Endothelial cell of umbilical vein (primary cell): ENCODE measurements around the gene C6orf136. TPM values are rescaled to one million over a fixed set of nuclear protein-coding genes. Genes with fewer than 3 reads are reported as not detected.

Source experiments
- BruUV-seq: library from RNA; stranded (reverse); fragments of 400-500 nt; replicated peaks from 2 replicates; lab custom pipeline; 2021; lab: Mats Ljungman, UMichigan
- CTCF ChIA-PET: fragments of 300-600, 350-600 bp; sonication (Branson Sonifier 250); formaldehyde crosslinking; loops from one replicate; lab custom pipeline; 2021; ENCODE audit warnings: antibody characterized with exemption, inconsistent platforms; lab: Charles Lee
- POLR2A ChIA-PET: fragments of 300-600, 350-600 bp; sonication (Branson Sonifier 250); formaldehyde crosslinking; loops from one replicate; lab custom pipeline; 2021; ENCODE audit warnings: antibody characterized with exemption, inconsistent platforms; lab: Charles Lee
- DNase-seq: peaks from one replicate; pipeline ENCODE4 v3.0.0-alpha.2; 2011; ENCODE audit warnings: low read depth, low spot score
- FAIRE-seq: peaks from 2 replicates; lab custom pipeline; 2011; peaks lifted over from hg19 to GRCh38; lab: Jason Lieb, UNC
- H2AFZ ChIP-seq: 2 replicates; pipeline ENCODE4 v1.6.0; 2012; ENCODE audit warnings: low read depth, low read length, control low read depth, inconsistent platforms
- H3K27ac ChIP-seq: 2 replicates; pipeline ENCODE4 v1.5.1; 2011; ENCODE audit warnings: low read depth, mild to moderate bottlenecking, control low read depth, low read length, moderate library complexity; ENCODE audit not compliant: insufficient read depth
- H3K27me3 ChIP-seq, 2 experiments: 2 replicates each; pipeline versions ENCODE4 v1.6.0 to v1.6.1; 2011; ENCODE audit warnings: low read length in 2 of 2, mixed read lengths in 1 of 2; ENCODE audit not compliant: control insufficient read depth in 2 of 2, insufficient read depth in 2 of 2
- H3K36me3 ChIP-seq, 2 experiments: 2 replicates in 1 of 2; 3 replicates in 1 of 2; pipeline ENCODE4 v1.5.1; 2011; ENCODE audit warnings: low read length in 2 of 2, mild to moderate bottlenecking in 1 of 2, moderate library complexity in 1 of 2; ENCODE audit not compliant: control insufficient read depth in 2 of 2, insufficient read depth in 2 of 2; ENCODE audit errors: extremely low read depth in 1 of 2
- H3K4me1 ChIP-seq: 3 replicates; pipeline ENCODE4 v1.5.1; 2011; ENCODE audit warnings: mild to moderate bottlenecking, low read length; ENCODE audit not compliant: control insufficient read depth, insufficient read depth; ENCODE audit errors: extremely low read depth
- H3K4me2 ChIP-seq: 2 replicates; pipeline ENCODE4 v1.6.1; 2011; ENCODE audit warnings: low read length, control low read depth, mixed read lengths; ENCODE audit not compliant: insufficient read depth
- H3K4me3 ChIP-seq, 3 experiments: fragments of 200-600 bp in 1 of 3; sonication (generic), shearing (Covaris generic) in 1 of 3; replicated peaks in 1 of 3; 2 replicates each; pipeline ENCODE4 v1.5.1; 2011 to 2016; ENCODE audit warnings: control low read depth in 3 of 3, low read length in 3 of 3, mild to moderate bottlenecking in 2 of 3, inconsistent platforms in 1 of 3, low read depth in 1 of 3, moderate library complexity in 1 of 3; ENCODE audit not compliant: insufficient read depth in 1 of 3
- H3K79me2 ChIP-seq: 2 replicates; pipeline ENCODE4 v1.6.0; 2012; ENCODE audit warnings: low read length, inconsistent platforms; ENCODE audit not compliant: control insufficient read depth, insufficient read depth
- H3K9ac ChIP-seq: replicated peaks from 2 replicates; pipeline ENCODE3; 2011; ENCODE audit warnings: low read length, control low read depth; ENCODE audit not compliant: insufficient read depth; ENCODE audit errors: extremely low read depth
- H3K9me1 ChIP-seq: replicated peaks from 3 replicates; pipeline ENCODE4 v1.6.0; 2011; ENCODE audit warnings: mild to moderate bottlenecking, low read length; ENCODE audit not compliant: control insufficient read depth, insufficient read depth; ENCODE audit errors: extremely low read depth
- H3K9me3 ChIP-seq: replicated peaks from 2 replicates; pipeline ENCODE4 v1.5.1; 2012; ENCODE audit warnings: low read length, inconsistent platforms; ENCODE audit not compliant: control insufficient read depth, insufficient read depth
- H4K20me1 ChIP-seq: replicated peaks from 2 replicates; pipeline ENCODE3; 2011; ENCODE audit warnings: mild to moderate bottlenecking, low read length; ENCODE audit not compliant: control insufficient read depth, insufficient read depth; ENCODE audit errors: extremely low read depth
- EZH2 ChIP-seq: IDR thresholded peaks from 2 replicates; pipeline ENCODE4 v1.6.1; 2012; ENCODE audit warnings: borderline replicate concordance, low read depth, mild to moderate bottlenecking, moderate library complexity, low read length, inconsistent platforms; ENCODE audit not compliant: severe bottlenecking
- FOS ChIP-seq: IDR thresholded peaks from 2 replicates; pipeline ENCODE4 v1.6.1; 2011; ENCODE audit warnings: mild to moderate bottlenecking, low read length, moderate library complexity, borderline replicate concordance; ENCODE audit not compliant: insufficient read depth
- GATA2 ChIP-seq: IDR thresholded peaks from 2 replicates; pipeline ENCODE4 v1.7.0; 2011; ENCODE audit warnings: low read depth, mild to moderate bottlenecking, moderate library complexity, mixed read lengths, low read length; ENCODE audit not compliant: insufficient read length, insufficient read depth
- JUN ChIP-seq: IDR thresholded peaks from 2 replicates; pipeline ENCODE4 v1.6.1; 2011; ENCODE audit warnings: borderline replicate concordance, low read depth; ENCODE audit not compliant: insufficient read length, insufficient read depth
- MAX ChIP-seq: IDR thresholded peaks from 2 replicates; pipeline ENCODE4 v1.6.1; 2011; ENCODE audit not compliant: insufficient read depth, insufficient read length
- MYC ChIP-seq: IDR thresholded peaks from one replicate; pipeline ENCODE4 v1.6.1; 2011; ENCODE audit warnings: mild to moderate bottlenecking, low read depth, low read length
- POLR2A ChIP-seq: IDR thresholded peaks from 2 replicates; pipeline ENCODE4 v1.6.1; 2012; ENCODE audit warnings: low read depth, mild to moderate bottlenecking, control low read depth, low read length
- POLR2AphosphoS5 ChIP-seq: IDR thresholded peaks from 2 replicates; pipeline ENCODE4 v1.6.1; 2012; ENCODE audit warnings: low read depth, mild to moderate bottlenecking, control low read depth, low read length, moderate library complexity; ENCODE audit not compliant: insufficient read depth
- dilution Hi-C: fragments of 300-500 bp; cut with MboI; formaldehyde crosslinking; loops from one replicate; pipeline ENCODE4 v1.15.0; 2019; ENCODE audit warnings: low sequenced_read_pairs; ENCODE audit not compliant: extremely low pct_ligation_motif_present
- intact Hi-C: fragments of 100-400 bp; cut with micrococcal nuclease; formaldehyde crosslinking; loops from one replicate; pipeline ENCODE4 v1.10.0; 2022
- polyA plus RNA-seq, 4 experiments: library from polyadenylated mRNA; depleted of rRNA in 3 of 4; stranded (reverse) in 3 of 4; unstranded in 1 of 4; fragments of >200 nt; gene quantifications; 2 replicates each; pipeline versions ENCODE4 v1.2.1 to v1.2.3, GENCODE V29; 2011 to 2012; ENCODE audit warnings: missing spikeins in 1 of 4
- total RNA-seq: library from RNA; stranded (reverse); gene quantifications from 2 replicates; pipeline ENCODE4 v1.2.3, GENCODE V29; 2021
- TF ChIP-seq, protein P1 (sequence below), 2 donors: IDR thresholded peaks; 1 replicate in 1 of 2; 2 replicates in 1 of 2; pipeline ENCODE4 v1.5.1; 2011; ENCODE audit warnings: low read length in 2 of 2, mild to moderate bottlenecking in 2 of 2, moderate library complexity in 2 of 2, control low read depth in 1 of 2, inconsistent platforms in 1 of 2, low read depth in 1 of 2; ENCODE audit not compliant: insufficient read depth in 1 of 2; ENCODE audit errors: extremely low read depth in 1 of 2

C6orf136 gene
- total and polyA plus RNA-seq, 2 donors (not counting 3 experiments of a cell fraction or from before 2014, with no cell fraction given), result 19.1 to 21.0 TPM

DNA sequence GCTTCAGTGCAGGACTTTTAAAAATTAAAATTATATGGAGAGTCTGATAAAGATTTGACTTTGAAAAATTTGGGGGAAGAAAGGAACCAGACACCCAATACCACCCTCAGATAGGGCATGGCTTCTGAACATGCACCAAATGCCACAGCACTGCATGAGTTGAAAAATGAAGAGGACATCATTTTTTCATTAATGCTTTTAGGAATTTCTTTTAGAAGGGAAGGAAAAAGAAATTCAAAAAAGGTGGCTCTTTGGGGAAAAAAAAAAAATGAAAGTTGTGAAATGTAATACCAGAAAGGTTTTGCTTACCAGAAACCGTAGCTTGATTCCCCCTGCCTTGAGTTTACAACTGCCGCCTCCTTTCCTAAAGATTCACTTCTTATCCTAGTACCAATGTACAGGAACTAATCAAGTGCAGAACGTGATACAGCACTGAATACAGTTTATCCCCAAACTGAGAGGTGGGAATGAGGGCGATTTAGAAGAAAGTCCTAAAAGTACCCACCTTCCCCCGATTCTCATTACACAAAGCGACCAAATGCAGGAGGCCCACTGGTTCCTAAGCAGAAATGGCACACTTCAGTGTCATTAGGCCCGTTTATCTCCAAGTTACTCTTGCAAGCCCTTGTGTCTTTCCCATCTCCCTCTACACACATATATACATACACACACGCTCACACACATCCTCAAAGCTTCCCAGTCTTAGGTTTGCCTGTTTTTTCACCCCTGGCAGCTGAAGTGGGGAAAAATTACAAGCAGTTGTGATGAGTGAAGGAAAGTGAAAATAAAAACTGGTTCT is 32.7 kb upstream of the C6orf136 start:
- Histone ChIP-seq H3K4me1 (peaks cover 21% of the 10 kb centered on the region), H2AFZ (no peak overlapping the region), H3K79me2 (peaks cover 38% of the 10 kb centered on the region), H3K27me3 (no peaks in the 10 kb centered on the region), H3K9me1 (no peaks in the 10 kb centered on the region), H3K27ac (peak overlapping the region; percentile 34), H3K4me2 (peak overlapping the region; percentile 99), H3K36me3 (peaks cover 3 to 4% of the 10 kb centered on the region in 2 experiments), H3K4me3 (peak overlapping the region in 2 of 3 experiments; percentile 21 to 84), H4K20me1 (no peaks in the 10 kb centered on the region), H3K9ac (peak overlapping the region; percentile 99), H3K9me3 (no peaks in the 10 kb centered on the region)
- FAIRE-seq (no peak), DNase-seq (peak; percentile 14)
- CTCF ChIA-PET, result interaction anchor here (0.6 to 4.5 kb wide), 9 partner anchors 14 to 268 kb away, joined by 3 to 47 read pairs (median 8); no protein-coding TSS in a partner anchor
- POLR2A ChIA-PET, result interaction anchor here (0.6 to 4.1 kb wide), 17 partner anchors 9 to 1128 kb away, joined by 3 to 63 read pairs (median 5); partner anchors contain the start of genes ABCF1, ATAT1, DHX16 and MDC1
- intact Hi-C loops, result loop anchor here (5.0 kb wide), 1 partner anchor 132 kb away; no protein-coding TSS in a partner anchor
- dilution Hi-C loops, result no loop called here
- TF ChIP-seq MYC (no peak), POLR2AphosphoS5 (no peak), GATA2 (no peak), MAX (no peak), EZH2 (no peak), POLR2A (no peak), FOS (no peak), JUN (no peak)
- TF ChIP-seq, protein P1, sequence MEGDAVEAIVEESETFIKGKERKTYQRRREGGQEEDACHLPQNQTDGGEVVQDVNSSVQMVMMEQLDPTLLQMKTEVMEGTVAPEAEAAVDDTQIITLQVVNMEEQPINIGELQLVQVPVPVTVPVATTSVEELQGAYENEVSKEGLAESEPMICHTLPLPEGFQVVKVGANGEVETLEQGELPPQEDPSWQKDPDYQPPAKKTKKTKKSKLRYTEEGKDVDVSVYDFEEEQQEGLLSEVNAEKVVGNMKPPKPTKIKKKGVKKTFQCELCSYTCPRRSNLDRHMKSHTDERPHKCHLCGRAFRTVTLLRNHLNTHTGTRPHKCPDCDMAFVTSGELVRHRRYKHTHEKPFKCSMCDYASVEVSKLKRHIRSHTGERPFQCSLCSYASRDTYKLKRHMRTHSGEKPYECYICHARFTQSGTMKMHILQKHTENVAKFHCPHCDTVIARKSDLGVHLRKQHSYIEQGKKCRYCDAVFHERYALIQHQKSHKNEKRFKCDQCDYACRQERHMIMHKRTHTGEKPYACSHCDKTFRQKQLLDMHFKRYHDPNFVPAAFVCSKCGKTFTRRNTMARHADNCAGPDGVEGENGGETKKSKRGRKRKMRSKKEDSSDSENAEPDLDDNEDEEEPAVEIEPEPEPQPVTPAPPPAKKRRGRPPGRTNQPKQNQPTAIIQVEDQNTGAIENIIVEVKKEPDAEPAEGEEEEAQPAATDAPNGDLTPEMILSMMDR (IDR thresholded peaks at IDR 0.05; ENCODE audit: extremely low read depth in 1 of 2, insufficient read depth in 1 of 2, low read depth in 1 of 2, low read length in 2 of 2), result no peak
- BruUV-seq, result no TSS peak
